8988T (cell line): ENCODE results near the gene DNAH3.
"Not testable (repeated sequence)": the region's sequence is repeated elsewhere in the genome, so short reads cannot be mapped to it uniquely, and the experiment has no call there.

ENCODE experiments used
- DNase-seq: peaks from one replicate; pipeline ENCODE4 v3.0.0; 2011

DNAH3 gene

GRCh38 chr16:21150375-21151001 is at the start of gene DNAH3:
Gene DNAH3 (minus strand): TSS chr16:21150846. CDS start chr16:21150319, 527 bp downstream.
- DNase-seq = no peak

GRCh38 chr16:21199607-21200218 is 49.1 kb upstream of the DNAH3 start:
- DNase-seq = no peak

GRCh38 chr16:21197621-21198020 is 47.0 kb upstream of the DNAH3 start:
- DNase-seq = no peak

- no peak for DNase-seq
Observed at GRCh38 chr16:21197112-21197511, 46.5 kb upstream of the DNAH3 start.

GRCh38 chr16:21195330-21195729 is 44.7 kb upstream of the DNAH3 start:
- not testable (repeated sequence) for DNase-seq

- DNase-seq = no peak
Observed at GRCh38 chr16:21194771-21195301, 44.2 kb upstream of the DNAH3 start.

- DNase-seq = no peak
Observed at GRCh38 chr16:21192991-21193390, 42.3 kb upstream of the DNAH3 start.

- DNase-seq = no peak
Observed at GRCh38 chr16:21190599-21190998, 40.0 kb upstream of the DNAH3 start.

GRCh38 chr16:21190013-21190412 is 39.4 kb upstream of the DNAH3 start:
- DNase-seq = no peak

- no peak for DNase-seq
Observed at GRCh38 chr16:21189311-21189710, 38.7 kb upstream of the DNAH3 start.

- DNase-seq = no peak
Observed at GRCh38 chr16:21186326-21186691, 35.7 kb upstream of the DNAH3 start.

- DNase-seq = no peak
Observed at GRCh38 chr16:21185659-21186325, 35.1 kb upstream of the DNAH3 start.

- DNase-seq = no peak
Observed at GRCh38 chr16:21184834-21185233, 34.2 kb upstream of the DNAH3 start.

GRCh38 chr16:21183995-21184394 is 33.3 kb upstream of the DNAH3 start:
- no peak for DNase-seq

GRCh38 chr16:21179983-21180365 is 29.3 kb upstream of the DNAH3 start:
- no peak for DNase-seq

- no peak for DNase-seq
Observed at GRCh38 chr16:21179126-21179982, 28.7 kb upstream of the DNAH3 start.

- no peak for DNase-seq
Observed at GRCh38 chr16:21175397-21175796, 24.8 kb upstream of the DNAH3 start.

- no peak for DNase-seq
Observed at GRCh38 chr16:21172650-21173049, 22.0 kb upstream of the DNAH3 start.

- DNase-seq = not testable (repeated sequence)
Observed at GRCh38 chr16:21170116-21170515, 19.5 kb upstream of the DNAH3 start.

GRCh38 chr16:21169249-21169981 is 18.8 kb upstream of the DNAH3 start:
- DNase-seq = no peak

- no peak for DNase-seq
Observed at GRCh38 chr16:21167929-21168602, 17.4 kb upstream of the DNAH3 start.

- no peak for DNase-seq
Observed at GRCh38 chr16:21167360-21167759, 16.7 kb upstream of the DNAH3 start.
